Liver (tissue), 3 donors: ENCODE results near the gene TOPAZ1.

Experiments
- CTCF ChIP-seq: fragments of 150-350 bp; IDR thresholded peaks from 2 replicates; pipeline ENCODE4 v1.5.1; 2017; ENCODE audit warnings: improper control_type of control experiment, low read depth, low read length; ENCODE audit not compliant: missing input control
- EGR1 ChIP-seq, 2 donors: IDR thresholded peaks; 2 replicates each; pipeline ENCODE4 v1.6.1; 2016 to 2018; ENCODE audit warnings: antibody characterized with exemption in 2 of 2, low read depth in 2 of 2
- FOXA1 ChIP-seq: IDR thresholded peaks from 2 replicates; pipeline ENCODE4 v1.6.1; 2016; ENCODE audit warnings: antibody characterized with exemption
- HNF4G ChIP-seq: IDR thresholded peaks from 2 replicates; pipeline ENCODE4 v1.6.1; 2016; ENCODE audit warnings: antibody characterized with exemption
- MAX ChIP-seq: IDR thresholded peaks from 2 replicates; pipeline ENCODE4 v1.6.1; 2016; ENCODE audit warnings: antibody characterized with exemption
- RAD21 ChIP-seq, 2 donors: IDR thresholded peaks; 2 replicates each; pipeline ENCODE4 v1.6.1; 2016; ENCODE audit warnings: antibody characterized with exemption in 2 of 2, mild to moderate bottlenecking in 2 of 2
- REST ChIP-seq: IDR thresholded peaks from 2 replicates; pipeline ENCODE4 v1.6.1; 2016; ENCODE audit warnings: antibody characterized with exemption, mild to moderate bottlenecking
- TAF1 ChIP-seq: conservative IDR thresholded peaks from 2 replicates; pipeline ENCODE4 v1.6.1; 2016; ENCODE audit warnings: antibody characterized with exemption, mild to moderate bottlenecking
- donor health status: healthy.
- donor health status: healthy.

GRCh38 chr3:44284949-44285348 lies 43.3 kb downstream of the TOPAZ1 start:
- no peak for TF ChIP-seq CTCF
- no peak for TF ChIP-seq EGR1 (IDR thresholded peaks at IDR 0.05; ENCODE audit: low read depth in 2 of 2)
- no peak for TF ChIP-seq TAF1
- no peak for TF ChIP-seq MAX
- no peak for TF ChIP-seq HNF4G
- no peak for TF ChIP-seq REST
- TF ChIP-seq FOXA1: no peak
- TF ChIP-seq RAD21 (IDR thresholded peaks at IDR 0.05): no peak
